Left renal pelvis (tissue), 4 donors: Measurements from ENCODE around the gene DCTN2. TPM values are rescaled to one million over a fixed set of nuclear protein-coding genes. Genes with fewer than 3 reads are reported as not detected.
A peak's percentile ranks its signal among the peaks of the same experiment; 100 is the strongest.

ENCODE experiments used
- DNase-seq, 4 donors: peaks; one replicate each; pipeline ENCODE4 v3.0.0-alpha.2; 2013; ENCODE audit warnings: low read depth in 4 of 4, low spot score in 3 of 4
- polyA plus RNA-seq, 4 donors: library from polyadenylated mRNA; unstranded; fragments of 120-200 nt; gene quantifications; one replicate each; pipeline ENCODE4 v1.2.1, GENCODE V29; 2013; ENCODE audit not compliant: insufficient read length in 4 of 4

The DCTN2 gene
- polyA plus RNA-seq, 4 donors, result 144 to 176 (median 167) TPM

DNA sequence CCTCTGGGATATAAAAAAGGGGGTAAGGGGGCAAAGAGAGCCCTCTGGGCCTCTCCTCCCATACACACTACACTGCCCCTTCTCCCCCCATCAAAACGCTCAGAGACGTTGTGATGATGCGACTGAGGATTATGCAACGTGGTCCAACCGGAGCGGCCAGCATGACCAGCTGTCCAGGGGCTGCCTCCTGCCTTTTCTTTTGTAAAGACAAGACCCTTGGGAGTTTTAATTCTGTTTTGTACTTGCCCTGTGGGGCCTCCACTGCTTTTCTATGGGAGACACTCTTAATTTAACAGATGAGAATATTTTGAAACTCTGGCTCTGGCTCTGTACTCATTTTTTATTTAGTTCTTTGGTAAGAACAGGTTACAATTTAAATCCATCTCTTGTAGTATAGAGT, 17.2 kb downstream of the DCTN2 start:
- no peak for DNase-seq

- DNase-seq, result no peak
Observed at GRCh38 chr12:57528831-57529555, 18.0 kb downstream of the DCTN2 start.

GRCh38 chr12:57528176-57528575, 18.8 kb downstream of the DCTN2 start:
- DNase-seq, result no peak

GRCh38 chr12:57527184-57527583, 19.8 kb downstream of the DCTN2 start:
- no peak for DNase-seq

DNA sequence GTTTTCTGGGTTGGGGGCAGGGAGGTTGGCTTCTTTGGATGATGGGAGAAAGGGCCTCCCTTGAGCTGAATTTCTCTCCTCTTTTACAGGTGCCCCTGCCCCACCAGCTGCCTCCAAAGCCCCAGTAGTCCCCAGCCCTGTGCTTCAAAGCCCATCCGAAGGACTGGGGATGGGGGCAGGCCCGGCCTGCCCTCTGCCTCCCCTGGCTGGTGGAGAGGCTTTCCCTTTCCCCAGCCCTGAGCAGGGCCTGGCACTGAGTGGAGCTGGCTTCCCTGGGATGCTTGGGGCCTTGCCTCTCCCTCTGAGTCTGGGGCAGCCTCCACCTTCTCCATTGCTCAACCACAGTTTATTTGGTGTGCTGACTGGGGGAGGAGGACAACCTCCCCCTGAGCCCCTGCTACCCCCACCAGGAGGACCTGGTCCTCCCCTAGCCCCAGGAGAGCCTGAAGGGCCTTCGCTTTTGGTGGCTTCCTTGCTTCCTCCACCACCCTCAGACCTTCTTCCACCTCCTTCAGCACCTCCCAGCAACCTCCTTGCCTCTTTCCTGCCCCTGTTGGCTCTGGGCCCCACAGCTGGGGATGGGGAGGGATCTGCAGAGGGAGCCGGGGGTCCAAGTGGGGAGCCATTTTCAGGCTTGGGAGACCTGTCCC, 20.4 kb downstream of the DCTN2 start:
- no peak for DNase-seq

- no peak for DNase-seq
Observed at GRCh38 chr12:57525615-57526383, 21.2 kb downstream of the DCTN2 start.

DNA sequence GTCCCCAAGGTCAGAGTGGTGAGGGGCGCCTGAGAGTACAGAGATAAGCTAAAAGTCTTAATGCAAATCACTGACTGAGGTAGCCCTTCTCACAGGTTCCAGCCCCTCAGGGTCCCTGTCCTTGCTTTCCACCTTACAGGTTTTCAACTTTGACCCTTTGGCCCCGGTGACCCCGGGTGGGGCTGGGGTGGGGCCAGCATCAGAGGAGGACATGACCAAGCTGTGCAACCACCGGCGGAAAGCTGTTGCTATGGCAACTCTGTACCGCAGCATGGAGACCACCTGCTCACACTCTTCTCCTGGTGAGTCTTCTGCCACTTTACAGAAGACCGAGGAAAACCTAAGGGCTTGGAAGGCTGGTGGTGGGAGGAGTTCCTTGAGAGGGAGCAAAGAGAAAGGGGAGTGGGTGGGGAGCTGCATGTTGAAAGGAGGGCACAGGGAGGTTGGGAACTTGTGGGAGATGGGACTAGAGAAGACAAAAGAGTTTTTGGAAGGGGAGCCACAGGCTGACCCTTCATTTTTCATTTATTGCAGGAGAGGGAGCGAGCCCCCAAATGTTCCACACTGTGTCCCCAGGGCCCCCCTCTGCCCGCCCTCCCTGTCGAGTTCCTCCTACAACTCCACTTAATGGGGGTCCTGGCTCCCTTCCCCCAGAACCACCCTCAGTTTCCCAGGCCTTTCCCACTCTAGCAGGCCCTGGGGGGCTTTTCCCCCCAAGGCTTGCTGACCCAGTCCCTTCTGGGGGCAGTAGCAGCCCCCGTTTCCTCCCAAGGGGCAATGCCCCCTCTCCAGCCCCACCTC, 22.0 kb downstream of the DCTN2 start:
- DNase-seq, result no peak

DNA sequence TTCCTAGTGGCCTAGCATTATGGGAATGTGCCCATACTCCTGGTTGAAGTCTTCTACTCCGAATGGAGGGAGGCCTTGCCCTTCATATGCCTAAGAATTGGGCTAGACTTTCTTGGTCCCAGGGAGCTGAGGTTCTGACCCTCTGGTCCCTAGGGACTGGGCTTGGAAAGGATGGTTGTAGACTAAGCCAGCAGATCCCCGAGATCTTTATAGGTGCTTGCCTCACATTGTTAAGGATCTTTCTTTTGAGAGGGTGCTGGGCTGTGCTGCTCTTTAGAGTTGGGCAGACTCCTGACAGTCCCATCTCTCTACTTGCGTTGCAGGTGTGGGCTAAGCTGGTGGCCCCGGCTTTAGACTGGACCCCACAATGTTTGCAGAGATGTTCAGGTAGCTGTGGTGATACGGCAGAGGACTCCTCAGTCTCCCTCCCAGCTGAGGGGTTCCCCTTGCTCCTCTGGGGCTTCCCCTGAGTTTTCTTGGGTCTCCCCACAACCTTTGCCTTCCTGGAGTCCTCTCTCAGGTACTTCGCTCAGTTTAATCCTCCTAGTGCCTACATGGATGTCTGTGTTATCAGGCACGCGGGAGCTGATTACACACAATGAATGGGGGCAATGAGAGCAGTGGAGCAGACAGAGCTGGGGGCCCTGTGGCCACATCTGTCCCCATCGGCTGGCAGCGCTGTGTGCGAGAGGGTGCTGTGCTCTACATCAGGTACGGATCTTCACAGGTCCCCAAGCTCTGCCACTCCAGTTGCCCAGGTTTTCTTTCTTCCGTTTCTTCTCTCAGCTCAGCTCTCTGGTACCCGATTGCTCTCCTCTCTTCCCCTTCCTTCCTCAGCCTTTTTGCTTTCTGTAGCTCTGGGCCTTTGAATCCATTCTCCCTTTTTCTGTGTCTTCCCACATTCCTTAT, 23.0 kb downstream of the DCTN2 start:
- DNase-seq, result no peak

GRCh38 chr12:57522887-57523705, 23.9 kb downstream of the DCTN2 start:
- peak in 3 of 4 donors; percentile 53 to 61 (median 59) for DNase-seq

GRCh38 chr12:57522011-57522886, 24.7 kb downstream of the DCTN2 start, which contains the start of gene MBD6:
Gene MBD6 (plus strand): TSS chr12:57522824. CDS start chr12:57524304, 1,480 bp downstream.
- peak in 3 of 4 donors; percentile 69 to 79 (median 78) for DNase-seq

DNA sequence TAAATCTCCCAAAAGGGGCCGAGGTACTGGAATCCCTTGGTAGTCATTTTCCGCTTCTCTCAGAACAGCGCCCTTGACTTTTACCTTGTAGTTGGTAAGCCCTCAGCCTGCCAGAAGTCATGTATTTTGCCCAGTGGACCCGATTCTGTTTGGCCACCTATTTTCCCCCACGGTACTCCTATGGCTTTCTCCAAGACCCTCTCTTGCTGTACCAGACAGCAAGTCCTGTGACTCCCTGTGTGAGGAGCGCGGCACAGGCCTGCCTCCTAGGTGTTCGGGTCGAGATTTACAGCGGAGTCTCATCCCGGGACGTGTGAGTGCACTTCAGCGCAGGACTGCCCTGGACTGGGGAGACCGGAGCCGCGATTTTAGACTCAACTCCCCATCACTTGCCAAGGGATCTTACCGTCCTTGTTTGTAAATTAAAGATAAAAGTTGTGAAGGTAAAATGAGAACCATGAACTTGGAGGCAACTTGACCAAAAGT, 25.4 kb downstream of the DCTN2 start:
- DNase-seq, result peak in 2 of 4 donors; percentile 29 to 33

DNA sequence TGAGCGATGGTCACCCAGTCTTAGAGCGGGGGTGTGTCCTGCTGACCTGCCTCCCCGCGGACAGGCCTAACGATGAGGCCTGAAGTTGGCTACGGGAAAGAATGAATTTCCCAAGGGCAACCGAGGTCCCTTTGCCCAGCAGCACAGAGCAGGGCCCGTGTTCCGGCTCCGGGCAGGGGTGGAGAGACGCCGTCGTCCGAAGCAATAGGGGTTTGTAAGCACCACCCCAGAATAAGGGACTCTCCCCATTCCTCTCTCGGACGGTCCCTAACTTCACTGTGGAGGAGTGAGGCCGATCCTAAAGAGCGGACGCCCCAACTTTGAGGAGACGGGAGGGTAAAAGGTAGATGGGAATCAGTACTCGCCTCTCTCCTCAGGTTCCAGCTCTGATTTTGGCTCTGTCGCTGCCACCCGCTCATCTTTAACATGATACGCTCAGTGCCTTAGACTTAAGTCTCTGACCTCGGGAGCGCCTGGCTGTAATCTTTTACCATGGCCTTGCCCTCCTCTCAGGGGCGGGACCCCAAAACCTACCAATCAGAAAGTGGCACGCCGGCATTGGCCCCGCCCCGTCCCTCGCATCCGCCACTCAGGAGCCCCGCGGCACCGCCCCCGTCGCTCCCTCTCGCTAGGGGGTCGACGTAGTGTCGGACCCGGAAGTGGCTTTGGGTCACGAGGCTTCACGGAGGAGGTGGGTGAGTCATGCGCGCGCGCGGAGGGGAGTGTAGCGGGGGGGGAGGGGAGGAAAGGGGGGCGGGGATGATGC, 26.8 kb downstream of the DCTN2 start, which contains the start of gene DDIT3:
DDIT3 (minus strand) TSS at position 462 of the 766 bp plus-strand sequence. CDS start 3,108 bp downstream, outside the sequence.
- DNase-seq, result peak; percentile 92 to 98 (median 97)

GRCh38 chr12:57519796-57520052, 27.3 kb downstream of the DCTN2 start:
- no peak for DNase-seq

DNA sequence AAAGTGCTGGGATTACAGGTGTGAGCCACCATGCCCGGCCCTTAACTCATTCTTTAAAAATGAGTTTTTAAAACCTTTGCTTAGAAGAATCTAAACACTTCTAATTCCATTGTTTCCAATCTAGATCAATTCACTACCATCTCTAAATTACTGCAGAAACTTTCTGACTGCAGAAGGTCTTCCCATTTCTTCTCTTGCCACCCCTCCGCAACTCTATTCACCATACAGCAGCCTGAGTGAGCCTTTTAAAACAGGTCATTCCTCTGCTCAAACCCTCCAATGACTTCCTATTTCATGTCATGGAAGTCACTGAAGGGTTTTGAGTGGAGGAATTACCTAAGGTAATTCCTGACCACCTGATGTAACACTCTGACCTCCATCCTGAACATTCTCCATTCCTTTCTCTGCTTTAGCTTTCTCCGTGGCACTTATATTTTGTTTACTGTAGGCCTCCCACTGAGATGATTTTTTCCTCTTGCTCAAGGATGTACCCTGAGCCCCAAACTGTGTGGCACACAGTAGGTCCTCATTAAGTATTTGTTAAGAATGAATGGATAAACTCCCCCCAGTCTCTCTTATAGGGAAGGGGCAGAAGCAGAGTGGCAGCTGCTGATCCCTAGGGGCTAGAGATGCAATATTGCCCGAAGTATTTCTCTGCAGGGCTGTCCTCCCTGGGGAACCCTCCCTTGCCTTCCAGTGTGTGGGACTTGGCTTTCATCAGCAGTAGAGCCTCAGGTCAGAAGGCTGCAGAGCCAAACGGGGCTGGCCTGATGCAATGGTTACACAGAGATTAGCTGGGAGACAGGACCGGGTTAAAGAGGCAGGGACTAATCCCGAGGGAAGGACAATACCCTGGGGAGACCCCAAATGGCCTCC, 27.8 kb downstream of the DCTN2 start:
- no peak for DNase-seq

- no peak for DNase-seq
Observed at GRCh38 chr12:57518176-57518919, 28.6 kb downstream of the DCTN2 start.
